Neural cell (in vitro differentiated cells): ENCODE results near the gene RPL41. TPM values are rescaled to one million over a fixed set of nuclear protein-coding genes. Genes with fewer than 3 reads are reported as not detected.

Experiments
- H2AFZ ChIP-seq: fragments of 200-600, 300-800 bp; sonication (generic), shearing (Covaris generic); 2 replicates; pipeline ENCODE4 v1.6.0; 2014; ENCODE audit warnings: low read depth, mild to moderate bottlenecking, antibody characterized with exemption, low read length, moderate library complexity
- H3F3A ChIP-seq: fragments of 200-600 bp; shearing (Covaris generic); 2 replicates; pipeline ENCODE4 v1.6.1; 2016; ENCODE audit warnings: mild to moderate bottlenecking, moderate library complexity, mixed read lengths, antibody characterized with exemption, low read length; ENCODE audit not compliant: insufficient read depth, poor library complexity, severe bottlenecking
- H3K27ac ChIP-seq: fragments of 200-600, 300-800 bp; sonication (generic), shearing (Covaris generic); 2 replicates; pipeline ENCODE4 v1.5.1; 2014; ENCODE audit warnings: mild to moderate bottlenecking, low read length, moderate library complexity
- H3K27me3 ChIP-seq: fragments of 300-800, 200-600 bp; sonication (generic), shearing (Covaris generic); 2 replicates; pipeline ENCODE4 v1.6.0; 2014; ENCODE audit warnings: mild to moderate bottlenecking, low read depth, low read length, moderate library complexity; ENCODE audit not compliant: insufficient read depth
- H3K36me3 ChIP-seq: fragments of 300-800, 200-600 bp; sonication (generic), shearing (Covaris generic); 2 replicates; pipeline ENCODE4 v1.5.1; 2014; ENCODE audit warnings: mild to moderate bottlenecking, antibody characterized with exemption, low read length, moderate library complexity; ENCODE audit not compliant: insufficient read depth
- H3K4me2 ChIP-seq: fragments of 300-800, 200-600 bp; sonication (generic), shearing (Covaris generic); 2 replicates; pipeline ENCODE4 v1.6.0; 2014; ENCODE audit warnings: mild to moderate bottlenecking, low read length
- H3K4me3 ChIP-seq: fragments of 300-800, 200-600 bp; sonication (generic), shearing (Covaris generic); 2 replicates; pipeline ENCODE4 v1.5.1; 2014; ENCODE audit warnings: mild to moderate bottlenecking, low read length, moderate library complexity
- H3K79me2 ChIP-seq: fragments of 200-600 bp; shearing (Covaris generic); replicated peaks from 2 replicates; pipeline ENCODE4 v1.6.0; 2014; ENCODE audit warnings: mild to moderate bottlenecking, low read length, moderate library complexity; ENCODE audit not compliant: insufficient read depth
- H3K9ac ChIP-seq: fragments of 300-800, 200-600 bp; sonication (generic), shearing (Covaris generic); 2 replicates; pipeline ENCODE4 v1.6.1; 2016; ENCODE audit warnings: mild to moderate bottlenecking, low read length, mixed read lengths
- H3K9me2 ChIP-seq: fragments of 200-600 bp; shearing (Covaris generic); 2 replicates; pipeline ENCODE4 v1.6.1; 2016; ENCODE audit warnings: mild to moderate bottlenecking, low read length, mixed read lengths; ENCODE audit not compliant: insufficient read depth
- H3K9me3 ChIP-seq: fragments of 200-600, 300-800 bp; sonication (generic), shearing (Covaris generic); 2 replicates; pipeline ENCODE4 v1.6.1; 2016; ENCODE audit warnings: mild to moderate bottlenecking, mixed run types, low read length, moderate library complexity, mixed read lengths
- H4K20me1 ChIP-seq: fragments of 200-600 bp; shearing (Covaris generic); 2 replicates; pipeline ENCODE4 v1.6.1; 2016; ENCODE audit warnings: mild to moderate bottlenecking, mixed run types; ENCODE audit not compliant: insufficient read depth
- EP300 ChIP-seq: fragments of 450-650 bp; conservative IDR thresholded peaks from 2 replicates; pipeline ENCODE4 v1.6.1; 2014; ENCODE audit warnings: antibody characterized with exemption, mild to moderate bottlenecking, moderate library complexity; ENCODE audit not compliant: poor library complexity, severe bottlenecking
- EZH2 ChIP-seq: fragments of 200-600, 300-800 bp; shearing (Covaris generic), sonication (generic); IDR thresholded peaks from 2 replicates; pipeline ENCODE4 v1.6.1; 2014; ENCODE audit warnings: antibody characterized with exemption, low read length, borderline replicate concordance, mild to moderate bottlenecking; ENCODE audit not compliant: insufficient read depth, poor library complexity, severe bottlenecking
- MXI1 ChIP-seq: fragments of 450-650 bp; conservative IDR thresholded peaks from 2 replicates; pipeline ENCODE4 v1.6.1; 2014; ENCODE audit warnings: antibody characterized with exemption, mild to moderate bottlenecking; ENCODE audit not compliant: poor library complexity, severe bottlenecking
- POLR2AphosphoS5 ChIP-seq: IDR thresholded peaks from 2 replicates; pipeline ENCODE4 v1.6.1; 2012
- RAD21 ChIP-seq: fragments of 450-650 bp; conservative IDR thresholded peaks from 2 replicates; pipeline ENCODE4 v1.6.1; 2014; ENCODE audit warnings: antibody characterized with exemption, mild to moderate bottlenecking, moderate library complexity
- SMC3 ChIP-seq: fragments of 450-650 bp; conservative IDR thresholded peaks from 2 replicates; pipeline ENCODE4 v1.6.1; 2014; ENCODE audit warnings: antibody characterized with exemption, mild to moderate bottlenecking, moderate library complexity; ENCODE audit not compliant: poor library complexity
- TAF1 ChIP-seq: IDR thresholded peaks from 2 replicates; pipeline ENCODE4 v1.6.1; 2012; ENCODE audit warnings: low read depth
- polyA plus RNA-seq: library from polyadenylated mRNA; depleted of rRNA; stranded (reverse); fragments of >200 nt; gene quantifications from 2 replicates; pipeline ENCODE4 v1.2.3, GENCODE V29; 2014
- TF ChIP-seq, protein P1 (sequence below): fragments of 450-650 bp; IDR thresholded peaks from 2 replicates; pipeline ENCODE4 v1.5.1; 2014; ENCODE audit warnings: antibody characterized with exemption, mild to moderate bottlenecking, moderate library complexity; ENCODE audit not compliant: poor library complexity, severe bottlenecking
- TF ChIP-seq, protein P2 (sequence below): IDR thresholded peaks from 2 replicates; pipeline ENCODE4 v1.6.1; 2012; ENCODE audit warnings: borderline replicate concordance

RPL41 gene
- polyA plus RNA-seq, 1 donor from 2014 or later = 2,186 TPM

- H2AFZ ChIP-seq = no peak overlapping the region
- TF ChIP-seq EP300 (no peak), TAF1 (no peak), SMC3 (peak; percentile 73), EZH2 (no peak), MXI1 (peak; percentile 55), RAD21 (peak; percentile 77), POLR2AphosphoS5 (no peak)
- TF ChIP-seq, protein P1, sequence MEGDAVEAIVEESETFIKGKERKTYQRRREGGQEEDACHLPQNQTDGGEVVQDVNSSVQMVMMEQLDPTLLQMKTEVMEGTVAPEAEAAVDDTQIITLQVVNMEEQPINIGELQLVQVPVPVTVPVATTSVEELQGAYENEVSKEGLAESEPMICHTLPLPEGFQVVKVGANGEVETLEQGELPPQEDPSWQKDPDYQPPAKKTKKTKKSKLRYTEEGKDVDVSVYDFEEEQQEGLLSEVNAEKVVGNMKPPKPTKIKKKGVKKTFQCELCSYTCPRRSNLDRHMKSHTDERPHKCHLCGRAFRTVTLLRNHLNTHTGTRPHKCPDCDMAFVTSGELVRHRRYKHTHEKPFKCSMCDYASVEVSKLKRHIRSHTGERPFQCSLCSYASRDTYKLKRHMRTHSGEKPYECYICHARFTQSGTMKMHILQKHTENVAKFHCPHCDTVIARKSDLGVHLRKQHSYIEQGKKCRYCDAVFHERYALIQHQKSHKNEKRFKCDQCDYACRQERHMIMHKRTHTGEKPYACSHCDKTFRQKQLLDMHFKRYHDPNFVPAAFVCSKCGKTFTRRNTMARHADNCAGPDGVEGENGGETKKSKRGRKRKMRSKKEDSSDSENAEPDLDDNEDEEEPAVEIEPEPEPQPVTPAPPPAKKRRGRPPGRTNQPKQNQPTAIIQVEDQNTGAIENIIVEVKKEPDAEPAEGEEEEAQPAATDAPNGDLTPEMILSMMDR = peak; percentile 86
- TF ChIP-seq, protein P2, sequence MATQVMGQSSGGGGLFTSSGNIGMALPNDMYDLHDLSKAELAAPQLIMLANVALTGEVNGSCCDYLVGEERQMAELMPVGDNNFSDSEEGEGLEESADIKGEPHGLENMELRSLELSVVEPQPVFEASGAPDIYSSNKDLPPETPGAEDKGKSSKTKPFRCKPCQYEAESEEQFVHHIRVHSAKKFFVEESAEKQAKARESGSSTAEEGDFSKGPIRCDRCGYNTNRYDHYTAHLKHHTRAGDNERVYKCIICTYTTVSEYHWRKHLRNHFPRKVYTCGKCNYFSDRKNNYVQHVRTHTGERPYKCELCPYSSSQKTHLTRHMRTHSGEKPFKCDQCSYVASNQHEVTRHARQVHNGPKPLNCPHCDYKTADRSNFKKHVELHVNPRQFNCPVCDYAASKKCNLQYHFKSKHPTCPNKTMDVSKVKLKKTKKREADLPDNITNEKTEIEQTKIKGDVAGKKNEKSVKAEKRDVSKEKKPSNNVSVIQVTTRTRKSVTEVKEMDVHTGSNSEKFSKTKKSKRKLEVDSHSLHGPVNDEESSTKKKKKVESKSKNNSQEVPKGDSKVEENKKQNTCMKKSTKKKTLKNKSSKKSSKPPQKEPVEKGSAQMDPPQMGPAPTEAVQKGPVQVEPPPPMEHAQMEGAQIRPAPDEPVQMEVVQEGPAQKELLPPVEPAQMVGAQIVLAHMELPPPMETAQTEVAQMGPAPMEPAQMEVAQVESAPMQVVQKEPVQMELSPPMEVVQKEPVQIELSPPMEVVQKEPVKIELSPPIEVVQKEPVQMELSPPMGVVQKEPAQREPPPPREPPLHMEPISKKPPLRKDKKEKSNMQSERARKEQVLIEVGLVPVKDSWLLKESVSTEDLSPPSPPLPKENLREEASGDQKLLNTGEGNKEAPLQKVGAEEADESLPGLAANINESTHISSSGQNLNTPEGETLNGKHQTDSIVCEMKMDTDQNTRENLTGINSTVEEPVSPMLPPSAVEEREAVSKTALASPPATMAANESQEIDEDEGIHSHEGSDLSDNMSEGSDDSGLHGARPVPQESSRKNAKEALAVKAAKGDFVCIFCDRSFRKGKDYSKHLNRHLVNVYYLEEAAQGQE = no peak
- peaks cover 6% of the 10 kb centered on the region for H3F3A ChIP-seq
- H3K4me3 ChIP-seq = peak overlapping the region; percentile 69
- peaks cover 28% of the 10 kb centered on the region for H3K79me2 ChIP-seq
- no peaks in the 10 kb centered on the region for H3K9me2 ChIP-seq
- no peaks in the 10 kb centered on the region for H3K36me3 ChIP-seq
- no peaks in the 10 kb centered on the region for H4K20me1 ChIP-seq
- H3K9ac ChIP-seq = peak overlapping the region; percentile 91
- no peaks in the 10 kb centered on the region for H3K27me3 ChIP-seq
- H3K9me3 ChIP-seq = no peaks in the 10 kb centered on the region
- H3K4me2 ChIP-seq = peak overlapping the region; percentile 100
- H3K27ac ChIP-seq = peak overlapping the region; percentile 93
Measured at GRCh38 chr12:56119361-56119796, 2.9 kb downstream of the RPL41 start.

DNA sequence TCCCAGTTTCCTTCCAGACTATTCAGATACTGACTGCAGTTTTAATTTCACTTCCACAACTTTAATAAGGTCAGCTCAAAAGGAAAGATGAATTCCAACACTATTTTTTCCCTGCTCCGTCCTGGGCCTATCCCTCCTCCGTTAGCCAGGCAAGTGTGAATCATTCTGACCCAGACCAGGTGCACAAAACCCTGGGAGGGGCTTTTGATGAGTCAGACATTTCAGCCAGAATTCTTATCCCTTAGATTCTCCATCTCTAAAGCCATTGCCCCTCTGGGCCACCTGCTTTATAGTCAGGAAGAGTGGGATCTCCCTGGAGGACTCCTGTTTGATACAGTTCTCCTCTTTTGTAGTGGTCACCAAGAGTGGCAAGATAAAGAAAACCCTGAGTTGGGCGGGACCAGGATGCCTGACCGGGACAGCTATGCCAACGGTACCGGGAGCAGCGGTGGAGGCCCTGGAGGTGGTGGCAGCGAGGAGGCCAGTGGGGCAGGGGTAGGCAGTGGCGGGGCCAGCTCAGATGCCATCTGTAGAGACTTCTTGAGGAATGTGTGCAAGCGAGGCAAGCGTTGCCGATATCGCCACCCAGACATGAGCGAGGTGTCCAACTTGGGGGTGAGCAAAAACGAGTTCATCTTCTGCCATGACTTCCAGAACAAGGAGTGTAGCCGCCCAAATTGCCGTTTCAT lies 3.9 kb downstream of the RPL41 start:
- Histone ChIP-seq H2AFZ (no peak overlapping the region), H3K27ac (no peak overlapping the region)

More for the DNA sequence above, 3.9 kb downstream of the RPL41 start:
- no peaks in the 10 kb centered on the region for H3K27me3 ChIP-seq
- peaks cover 6% of the 10 kb centered on the region for H3F3A ChIP-seq
- TF ChIP-seq, protein P2 = no peak
- TF ChIP-seq EZH2 = no peak
- H3K9me3 ChIP-seq = no peaks in the 10 kb centered on the region
- no peak overlapping the region for H3K4me2 ChIP-seq
- H3K9ac ChIP-seq = no peak overlapping the region
- H3K9me2 ChIP-seq = no peaks in the 10 kb centered on the region
- H3K79me2 ChIP-seq = peaks cover 28% of the 10 kb centered on the region
- no peaks in the 10 kb centered on the region for H4K20me1 ChIP-seq
- H3K36me3 ChIP-seq = no peaks in the 10 kb centered on the region
- no peak overlapping the region for H3K4me3 ChIP-seq
